Measurements from ENCODE around the gene ERCC2. TPM values are rescaled to one million over a fixed set of nuclear protein-coding genes. Genes with fewer than 3 reads are reported as not detected.

ERCC2 gene
- total RNA-seq, 1 donor from 2014 or later, result 33.6 TPM

DNA sequence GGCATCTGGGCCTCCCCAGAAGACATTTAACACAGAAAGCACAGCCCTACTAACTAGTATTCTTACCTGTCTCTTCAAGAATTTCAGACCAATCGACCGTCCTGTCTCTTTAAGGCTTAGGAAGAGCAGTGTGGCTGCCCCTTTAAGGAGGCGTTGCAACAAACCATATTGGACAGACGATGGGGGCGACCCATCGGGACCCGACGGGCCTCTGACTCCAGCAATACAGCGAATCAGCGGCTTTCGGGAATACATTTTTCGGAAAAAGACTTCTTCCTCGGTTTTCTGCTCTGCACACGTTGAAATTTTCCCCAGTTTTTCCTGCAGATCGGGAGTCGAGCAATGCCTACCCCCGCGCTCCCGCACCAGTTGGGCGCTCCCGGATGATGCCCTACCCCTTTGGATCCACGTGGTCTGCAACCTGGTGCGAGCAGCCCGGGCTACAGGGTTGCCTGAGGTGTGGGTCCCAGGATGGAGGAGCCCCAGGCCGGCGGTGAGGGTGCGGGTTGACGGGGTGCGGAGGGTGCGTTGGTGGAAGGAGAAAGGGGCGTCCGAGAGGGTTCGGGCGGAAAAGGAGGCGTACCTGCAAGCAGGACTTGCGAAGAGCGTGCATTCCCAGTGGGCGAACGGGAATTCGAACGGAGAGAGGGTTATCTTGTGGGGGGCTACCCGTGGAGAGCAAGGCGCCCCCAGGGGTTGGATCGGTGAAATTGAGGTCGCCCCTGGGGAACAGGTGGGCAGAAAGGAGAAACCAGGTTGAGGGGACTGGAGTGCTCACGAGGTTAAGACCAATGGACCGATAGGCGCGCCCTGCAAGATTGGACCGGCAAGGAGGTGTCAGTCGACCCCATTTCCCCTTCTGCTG is 36.1 kb upstream of the ERCC2 start, which contains the start of gene POLR1G:
TSS of gene POLR1G (plus strand) at position 419 of the 865 bp plus-strand sequence. CDS start at position 472, 53 bp downstream.
- Mint-ChIP-seq H3K36me3 (ENCODE audit: low read depth) (peaks cover 25% of the 10 kb centered on the region), H3K4me3 (peak within 1 kb of the TSS; percentile 97), H3K4me1 (peaks cover 36% of the 10 kb centered on the region), H3K27ac (peak within 1 kb of the TSS; percentile 89), H3K9me3 (no peaks in the 10 kb centered on the region), H3K27me3 (peaks cover 12% of the 10 kb centered on the region)
- peak; percentile 95 for DNase-seq
- intact Hi-C loops (cut with micrococcal nuclease), result loop anchor here (1.0 to 5.0 kb wide), 4 partner anchors 72 to 1879 kb away; partner anchors contain the start of genes BLOC1S3, ETHE1, PPP1R37 and TRAPPC6A

DNA sequence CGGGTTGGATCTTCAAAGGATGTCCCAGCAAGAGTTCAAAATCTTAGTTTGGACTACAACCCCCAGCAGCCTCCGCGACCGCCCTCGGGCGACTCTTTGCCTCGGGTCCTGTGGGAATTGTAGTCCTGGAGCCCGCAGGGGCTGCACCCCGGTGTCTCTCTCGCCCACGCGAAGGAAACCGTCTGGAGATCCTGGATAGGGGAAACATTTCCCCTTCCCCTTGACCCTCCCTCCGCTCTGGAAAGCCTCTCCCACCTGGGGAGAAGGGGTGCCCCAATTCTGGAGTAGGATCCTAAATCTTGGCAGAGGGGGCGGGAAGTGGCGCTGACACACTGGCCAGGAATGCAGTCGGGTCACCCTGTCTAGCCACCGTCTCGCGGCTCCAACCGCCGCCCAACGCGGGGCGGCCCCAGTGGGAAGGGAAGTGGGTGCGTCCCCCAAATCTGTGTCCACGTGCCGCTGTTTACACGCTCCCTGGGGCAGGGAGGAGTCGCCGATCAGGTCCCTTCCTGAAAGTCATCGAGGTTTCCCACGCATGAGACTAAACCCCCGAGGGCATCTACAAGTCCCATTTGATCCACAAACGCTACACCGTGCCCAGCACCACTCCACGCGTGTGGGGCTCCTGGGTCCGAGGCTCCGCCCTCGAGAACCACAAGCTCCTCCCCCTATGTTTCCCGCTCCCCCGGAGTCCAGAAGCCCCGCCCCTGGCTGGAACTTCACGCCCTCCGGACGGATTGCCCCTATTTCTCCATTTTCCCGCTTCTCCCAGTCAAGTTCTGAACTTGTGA is 35.3 kb upstream of the ERCC2 start:
- H3K4me1 Mint-ChIP-seq, result peaks cover 36% of the 10 kb centered on the region
- H3K9me3 Mint-ChIP-seq, result no peaks in the 10 kb centered on the region
- H3K27me3 Mint-ChIP-seq, result peaks cover 12% of the 10 kb centered on the region
- intact Hi-C loops (cut with micrococcal nuclease), result loop anchor here (1.0 to 5.0 kb wide), 6 partner anchors 18 to 1878 kb away; partner anchors contain the start of genes BLOC1S3, ERCC1, ERCC2 and ETHE1
- H3K4me3 Mint-ChIP-seq, result peak overlapping the region; percentile 97
- peak; percentile 95 for DNase-seq
- H3K36me3 Mint-ChIP-seq (ENCODE audit: low read depth), result peaks cover 19% of the 10 kb centered on the region
- peak overlapping the region; percentile 89 for H3K27ac Mint-ChIP-seq

- Mint-ChIP-seq H3K4me1 (peaks cover 36% of the 10 kb centered on the region), H3K36me3 (ENCODE audit: low read depth) (peaks cover 15% of the 10 kb centered on the region), H3K9me3 (no peaks in the 10 kb centered on the region), H3K4me3 (peak within 1 kb of the TSS; percentile 97), H3K27ac (peak within 1 kb of the TSS; percentile 89), H3K27me3 (peaks cover 12% of the 10 kb centered on the region)
- peak; percentile 93 for DNase-seq
- intact Hi-C loops (cut with micrococcal nuclease), result loop anchor here (1.0 to 5.0 kb wide), 3 partner anchors 19 to 1877 kb away; partner anchors contain the start of genes ERCC1, ERCC2 and ETHE1
These were observed 34.4 kb upstream of the ERCC2 start, which contains the start of gene PPP1R13L for GRCh38 chr19:45404557-45405434. PPP1R13L (minus strand) TSS chr19:45405069; CDS start chr19:45398318, 6,751 bp downstream.

DNA sequence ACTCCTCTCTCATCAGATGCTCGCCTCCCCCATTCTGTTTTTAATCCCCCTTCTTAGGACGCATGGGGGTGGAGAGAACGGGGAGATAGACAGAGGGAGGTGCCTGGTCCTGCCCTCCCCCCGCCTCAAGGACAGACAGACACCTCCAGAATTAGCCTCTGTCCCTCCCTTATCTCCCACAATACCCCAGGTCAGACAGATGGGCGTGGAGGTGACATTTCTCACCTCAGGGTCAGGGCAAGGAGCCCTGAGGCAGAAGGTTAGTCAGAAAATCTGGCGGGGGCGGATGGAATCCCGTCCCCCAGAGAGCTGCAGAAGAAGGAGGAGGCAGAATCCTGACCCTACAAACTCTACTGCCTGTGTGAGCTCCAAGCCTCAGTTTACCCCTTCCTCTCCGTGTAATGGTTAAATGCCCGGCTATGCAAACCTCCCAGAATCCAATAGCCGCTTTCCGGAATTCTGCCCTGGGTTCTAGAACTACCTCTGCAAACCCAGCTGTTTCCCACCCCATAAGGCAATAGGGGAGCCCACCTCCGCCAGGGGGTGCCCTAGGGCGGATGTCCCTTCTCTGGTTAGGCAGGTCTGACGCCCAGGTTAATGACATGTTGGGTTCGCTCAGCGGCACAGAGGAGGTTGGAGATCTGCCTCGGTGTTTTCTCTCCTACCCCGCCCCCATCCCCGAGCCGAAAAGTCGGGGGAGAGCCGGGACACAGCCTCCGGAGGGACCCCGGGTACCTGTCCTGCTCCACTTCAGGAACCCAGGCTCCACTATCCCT is 33.6 kb upstream of the ERCC2 start:
- Mint-ChIP-seq H3K27me3 (peaks cover 12% of the 10 kb centered on the region), H3K27ac (no peak overlapping the region), H3K36me3 (ENCODE audit: low read depth) (peaks cover 11% of the 10 kb centered on the region), H3K4me3 (peak overlapping the region; percentile 97), H3K4me1 (peaks cover 36% of the 10 kb centered on the region), H3K9me3 (no peaks in the 10 kb centered on the region)
- DNase-seq, result peak; percentile 93
- intact Hi-C loops (cut with micrococcal nuclease), result no loop called here

DNA sequence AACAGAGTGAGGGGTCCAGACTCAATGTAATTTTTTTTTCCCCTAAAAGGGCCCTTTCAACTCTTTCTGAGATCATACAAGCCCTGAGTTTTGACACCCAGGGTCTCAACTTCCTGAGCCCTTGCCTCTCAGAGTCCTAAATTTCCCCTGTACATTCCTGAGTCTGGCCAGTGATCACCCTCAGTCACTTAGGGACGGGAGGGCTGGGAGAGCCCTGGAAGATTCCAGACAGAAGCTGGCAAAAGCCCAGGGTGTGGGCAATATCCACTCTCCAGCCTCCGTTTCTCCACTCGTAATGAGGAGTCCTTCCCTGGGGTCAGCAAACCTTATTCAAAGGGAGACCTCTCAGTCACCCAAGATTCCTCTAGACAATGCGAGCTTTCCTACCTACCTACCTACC is 32.9 kb upstream of the ERCC2 start:
- Mint-ChIP-seq H3K9me3 (no peaks in the 10 kb centered on the region), H3K4me1 (peaks cover 37% of the 10 kb centered on the region), H3K4me3 (no peak overlapping the region), H3K27ac (no peak overlapping the region), H3K36me3 (ENCODE audit: low read depth) (peaks cover 9% of the 10 kb centered on the region), H3K27me3 (peaks cover 17% of the 10 kb centered on the region)
- intact Hi-C loops (cut with micrococcal nuclease), result no loop called here
- no peak for DNase-seq

- H3K36me3 Mint-ChIP-seq (ENCODE audit: low read depth), result peaks cover 9% of the 10 kb centered on the region
- peaks cover 35% of the 10 kb centered on the region for H3K4me1 Mint-ChIP-seq
- H3K4me3 Mint-ChIP-seq, result no peak overlapping the region
- no peaks in the 10 kb centered on the region for H3K9me3 Mint-ChIP-seq
- peak; percentile 74 for DNase-seq
- H3K27ac Mint-ChIP-seq, result no peak overlapping the region
- peaks cover 19% of the 10 kb centered on the region for H3K27me3 Mint-ChIP-seq
- intact Hi-C loops (cut with micrococcal nuclease), result no loop called here
These were observed 32.1 kb upstream of the ERCC2 start for GRCh38 chr19:45402298-45403061.

- H3K27me3 Mint-ChIP-seq, result peaks cover 25% of the 10 kb centered on the region
- no peak overlapping the region for H3K4me3 Mint-ChIP-seq
- H3K4me1 Mint-ChIP-seq, result peaks cover 35% of the 10 kb centered on the region
- peaks cover 14% of the 10 kb centered on the region for H3K36me3 Mint-ChIP-seq (ENCODE audit: low read depth)
- intact Hi-C loops (cut with micrococcal nuclease), result no loop called here
- H3K27ac Mint-ChIP-seq, result no peak overlapping the region
- H3K9me3 Mint-ChIP-seq, result no peaks in the 10 kb centered on the region
- DNase-seq, result no peak
These were observed 31.4 kb upstream of the ERCC2 start for GRCh38 chr19:45401815-45402214.

DNA sequence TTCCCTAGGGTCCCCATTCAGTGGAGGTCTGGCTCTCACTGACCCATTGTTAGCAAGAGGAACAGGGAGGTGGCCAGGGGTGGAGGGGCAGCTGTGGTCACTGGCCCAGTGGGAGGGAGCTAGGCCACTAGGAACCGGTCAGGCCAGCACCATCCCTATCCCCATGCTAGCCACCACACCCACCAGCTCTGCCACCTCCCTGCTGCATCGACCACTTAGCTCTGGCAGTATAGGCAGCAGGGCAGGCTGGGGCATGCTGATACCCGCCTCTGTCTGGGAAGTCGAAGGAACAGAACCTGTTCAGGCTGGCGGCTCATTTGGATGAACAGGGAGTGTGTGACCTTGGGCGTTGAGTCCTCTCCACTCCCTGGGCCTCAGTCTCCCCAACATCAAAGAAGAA is 29.8 kb upstream of the ERCC2 start:
- Mint-ChIP-seq H3K36me3 (ENCODE audit: low read depth) (peaks cover 18% of the 10 kb centered on the region), H3K4me3 (no peak overlapping the region), H3K27ac (no peak overlapping the region), H3K9me3 (no peaks in the 10 kb centered on the region), H3K4me1 (peaks cover 29% of the 10 kb centered on the region), H3K27me3 (peaks cover 32% of the 10 kb centered on the region)
- intact Hi-C loops (cut with micrococcal nuclease), result no loop called here
- peak; percentile 45 for DNase-seq

DNA sequence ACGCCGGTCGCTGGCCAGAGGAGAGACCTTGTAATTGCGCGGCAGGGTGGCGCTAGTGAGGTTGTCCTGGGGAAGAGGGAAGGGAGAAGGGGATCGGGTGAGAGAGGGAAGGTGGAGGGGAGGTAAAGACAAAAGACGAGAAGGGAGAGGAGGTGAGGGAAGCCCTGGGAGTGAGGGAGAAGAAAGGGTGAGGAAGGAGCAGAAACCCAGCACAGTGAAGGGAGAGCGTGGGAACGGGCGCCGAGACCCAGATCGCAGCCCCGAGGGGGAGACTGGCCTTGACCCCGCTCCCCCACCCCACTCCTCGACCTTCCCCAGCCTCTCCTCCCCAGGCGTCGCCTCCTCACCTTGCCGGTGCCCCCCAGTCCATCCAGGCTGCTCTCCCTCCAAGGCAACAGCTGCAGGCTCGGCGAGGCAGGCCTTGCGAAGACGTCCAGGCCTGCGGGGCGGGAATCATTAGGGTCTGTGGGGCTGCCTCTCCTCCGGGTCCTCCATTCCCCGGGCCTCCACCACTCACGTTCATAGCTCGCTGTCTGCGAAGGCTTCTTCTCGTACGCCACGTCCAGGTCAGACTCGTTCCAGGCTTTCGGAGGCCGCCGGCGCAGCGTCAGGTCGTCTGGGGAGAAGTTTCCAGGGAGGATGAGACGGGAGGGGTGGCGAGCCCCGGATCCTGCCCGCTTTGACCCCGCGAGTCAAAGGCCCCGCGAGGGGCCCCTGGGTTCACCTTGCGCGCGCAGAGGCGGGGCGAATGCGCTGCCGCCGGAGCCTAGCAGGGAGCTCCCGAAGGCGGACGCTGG is 25.6 kb upstream of the ERCC2 start:
- Mint-ChIP-seq H3K27ac (no peak overlapping the region), H3K4me1 (peaks cover 7% of the 10 kb centered on the region), H3K4me3 (no peak overlapping the region)

GRCh38 chr19:45391871-45392665 is 21.7 kb upstream of the ERCC2 start:
- peaks cover 8% of the 10 kb centered on the region for H3K36me3 Mint-ChIP-seq (ENCODE audit: low read depth)
- H3K27ac Mint-ChIP-seq, result no peak overlapping the region
- intact Hi-C loops (cut with micrococcal nuclease), result no loop called here
- H3K27me3 Mint-ChIP-seq, result peaks cover 15% of the 10 kb centered on the region
- no peak for DNase-seq
- H3K4me1 Mint-ChIP-seq, result peaks cover 1% of the 10 kb centered on the region
- no peak overlapping the region for H3K4me3 Mint-ChIP-seq
- no peaks in the 10 kb centered on the region for H3K9me3 Mint-ChIP-seq

More for the DNA sequence above, 25.6 kb upstream of the ERCC2 start:
- H3K27me3 Mint-ChIP-seq, result peaks cover 20% of the 10 kb centered on the region
- intact Hi-C loops (cut with micrococcal nuclease), result no loop called here
- peaks cover 18% of the 10 kb centered on the region for H3K36me3 Mint-ChIP-seq (ENCODE audit: low read depth)
- DNase-seq, result no peak
- H3K9me3 Mint-ChIP-seq, result no peaks in the 10 kb centered on the region

GRCh38 chr19:45391346-45391745 is 21.0 kb upstream of the ERCC2 start:
- H3K4me1 Mint-ChIP-seq, result peaks cover 1% of the 10 kb centered on the region
- intact Hi-C loops (cut with micrococcal nuclease), result no loop called here

More at GRCh38 chr19:45391346-45391745, 21.0 kb upstream of the ERCC2 start:
- H3K9me3 Mint-ChIP-seq, result no peaks in the 10 kb centered on the region
- H3K36me3 Mint-ChIP-seq (ENCODE audit: low read depth), result peaks cover 5% of the 10 kb centered on the region
- peaks cover 16% of the 10 kb centered on the region for H3K27me3 Mint-ChIP-seq
- DNase-seq, result no peak
- no peak overlapping the region for H3K27ac Mint-ChIP-seq
- no peak overlapping the region for H3K4me3 Mint-ChIP-seq

Measured in activated CD4-positive, alpha-beta T cell treated with anti-CD3 and anti-CD28 coated beads, Interleukin-2, amount 10 ng/mL, durations not matched to agents 24 days and 14 days (primary cell).